ENCODE data around the gene CDH23.

- TF ChIP-seq POLR2A (IDR thresholded peaks at IDR 0.05; ENCODE audit: low read length): no peak
- TF ChIP-seq GATA1 (IDR thresholded peaks at IDR 0.05; ENCODE audit: low read depth, low read length): no peak
These were observed 343.4 kb downstream of the CDH23 start for GRCh38 chr10:71740069-71740653.

All from erythroblast (primary cell).